ENCODE measurements around the gene CCDC87.
"Not testable (repeated sequence)": the region's sequence is repeated elsewhere in the genome, so short reads cannot be mapped to it uniquely, and the experiment has no call there.

Gene CCDC87

GRCh38 chr11:66546368-66546965, 46.4 kb downstream of the CCDC87 start, which contains the start of gene ACTN3:
ACTN3 (plus strand) TSS chr11:66546903; CDS start chr11:66546938, 35 bp downstream.
- no peaks in the 10 kb centered on the region for H3K27me3 ChIP-seq
- H3K36me3 ChIP-seq: peaks cover 6 to 19% (median 16%) of the 10 kb centered on the region in 11 experiments; a peak in 19 of 22 replicates
- peaks cover 34 to 57% (median 47%) of the 10 kb centered on the region in 10 experiments for H3K4me1 ChIP-seq
- TF ChIP-seq Cebpa-rat (IDR thresholded peaks at IDR 0.05): no peak
- H3K27ac ChIP-seq: peak within 1 kb of the TSS; percentile 76 to 96 (median 92); a peak in 21 of 22 replicates
- no peaks in the 10 kb centered on the region for H3K9me3 ChIP-seq (replicated peaks in 1 of 11)
- H4K20me1 ChIP-seq: peaks cover 0 to 23% (median 0%) of the 10 kb centered on the region in 11 experiments; a peak in 3 of 22 replicates
- peak within 1 kb of the TSS; percentile 84 to 98 (median 94) for H3K4me3 ChIP-seq
- peak within 1 kb of the TSS; percentile 91 to 98 (median 94) for H3K9ac ChIP-seq
- peak within 1 kb of the TSS; percentile 82 to 99 (median 96) for H3K4me2 ChIP-seq

DNA sequence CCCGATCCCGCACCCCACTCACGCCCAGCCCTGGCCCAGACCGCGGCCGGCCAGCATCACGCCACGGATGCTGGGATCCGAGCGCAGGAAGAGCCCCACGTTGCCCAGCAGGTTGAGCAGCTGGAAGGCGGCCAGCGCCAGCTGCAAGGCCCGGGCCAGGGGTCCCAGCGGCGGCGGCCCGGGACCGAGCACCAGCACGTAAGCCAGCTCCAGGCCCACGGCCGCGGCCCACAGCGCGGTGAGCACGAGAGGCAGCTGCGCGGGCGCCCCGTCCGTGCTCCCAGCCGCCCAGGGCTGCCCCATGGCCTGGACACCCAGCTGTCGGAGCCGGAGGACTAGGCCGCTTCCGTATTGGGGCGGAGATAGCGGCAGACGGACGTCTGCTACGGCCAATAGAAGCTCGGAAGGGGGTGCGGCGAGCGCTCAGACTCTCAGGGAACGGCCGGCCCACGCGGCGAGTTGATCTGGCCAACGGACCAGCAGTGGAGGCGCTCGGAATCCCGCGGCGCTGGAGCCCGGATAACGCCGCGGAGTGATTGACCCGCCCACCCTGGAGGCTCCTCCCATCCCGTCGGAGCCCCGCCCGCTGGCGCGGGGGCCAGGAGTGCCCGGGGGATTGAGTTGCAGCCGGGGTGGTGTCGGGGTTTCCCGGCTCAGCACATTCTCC, 47.0 kb downstream of the CCDC87 start, which contains the start of gene ZDHHC24:
Gene ZDHHC24, minus strand, starts transcription at position 348 of the 667 bp plus-strand sequence. Its CDS starts 45 bp downstream, at position 303.
- H3K4me2 ChIP-seq: peak within 1 kb of the TSS; percentile 82 to 99 (median 96)
- H3K27me3 ChIP-seq: no peaks in the 10 kb centered on the region
- TF ChIP-seq Cebpa-rat (IDR thresholded peaks at IDR 0.05): no peak
- H3K9ac ChIP-seq: peak within 1 kb of the TSS; percentile 91 to 98 (median 94)
- H3K36me3 ChIP-seq: peaks cover 11 to 25% (median 22%) of the 10 kb centered on the region in 11 experiments; a peak in 19 of 22 replicates
- H4K20me1 ChIP-seq: peaks cover 0 to 23% (median 0%) of the 10 kb centered on the region in 11 experiments; a peak in 3 of 22 replicates
- H3K27ac ChIP-seq: peak within 1 kb of the TSS; percentile 76 to 96 (median 92); a peak in 21 of 22 replicates
- no peaks in the 10 kb centered on the region for H3K9me3 ChIP-seq (replicated peaks in 1 of 11)
- H3K4me1 ChIP-seq: peaks cover 34 to 57% (median 47%) of the 10 kb centered on the region in 10 experiments
- peak within 1 kb of the TSS; percentile 84 to 98 (median 94) for H3K4me3 ChIP-seq

- Histone ChIP-seq H3K36me3 (peaks cover 12 to 34% (median 29%) of the 10 kb centered on the region in 11 experiments; a peak in 21 of 22 replicates), H3K4me1 (peaks cover 34 to 57% (median 47%) of the 10 kb centered on the region in 10 experiments), H4K20me1 (peaks cover 0 to 23% (median 0%) of the 10 kb centered on the region in 11 experiments; a peak in 3 of 22 replicates), H3K27ac (peak overlapping the region; percentile 76 to 96 (median 92); a peak in 21 of 22 replicates), H3K9ac (peak overlapping the region; percentile 91 to 98 (median 94)), H3K4me3 (peak overlapping the region; percentile 84 to 98 (median 94)), H3K4me2 (peak overlapping the region; percentile 82 to 99 (median 96))
- H3K27me3 ChIP-seq; H3K9me3 ChIP-seq (replicated peaks in 1 of 11): not testable (repeated sequence)
Measured at GRCh38 chr11:66544952-66545351, 47.9 kb downstream of the CCDC87 start.

GRCh38 chr11:66543263-66544107, 49.4 kb downstream of the CCDC87 start:
- no peaks in the 10 kb centered on the region for H3K9me3 ChIP-seq (replicated peaks in 1 of 11)
- peak overlapping the region in 10 of 11 experiments; percentile 81 to 96 (median 92); a peak in 18 of 22 replicates for H3K27ac ChIP-seq
- peak overlapping the region; percentile 27 to 98 (median 94); a peak in 20 of 22 replicates for H3K9ac ChIP-seq
- H3K4me2 ChIP-seq: peak overlapping the region; percentile 82 to 99 (median 96)
- no peaks in the 10 kb centered on the region for H3K27me3 ChIP-seq
- H3K4me3 ChIP-seq: peak overlapping the region in 9 of 10 experiments; percentile 84 to 98 (median 93); a peak in 15 of 20 replicates
- H3K4me1 ChIP-seq: peaks cover 34 to 57% (median 47%) of the 10 kb centered on the region in 10 experiments
- peaks cover 0 to 30% (median 0%) of the 10 kb centered on the region in 11 experiments; a peak in 5 of 22 replicates for H4K20me1 ChIP-seq
- peaks cover 26 to 48% (median 44%) of the 10 kb centered on the region in 11 experiments for H3K36me3 ChIP-seq
- TF ChIP-seq Cebpa-rat (IDR thresholded peaks at IDR 0.05): no peak

DNA sequence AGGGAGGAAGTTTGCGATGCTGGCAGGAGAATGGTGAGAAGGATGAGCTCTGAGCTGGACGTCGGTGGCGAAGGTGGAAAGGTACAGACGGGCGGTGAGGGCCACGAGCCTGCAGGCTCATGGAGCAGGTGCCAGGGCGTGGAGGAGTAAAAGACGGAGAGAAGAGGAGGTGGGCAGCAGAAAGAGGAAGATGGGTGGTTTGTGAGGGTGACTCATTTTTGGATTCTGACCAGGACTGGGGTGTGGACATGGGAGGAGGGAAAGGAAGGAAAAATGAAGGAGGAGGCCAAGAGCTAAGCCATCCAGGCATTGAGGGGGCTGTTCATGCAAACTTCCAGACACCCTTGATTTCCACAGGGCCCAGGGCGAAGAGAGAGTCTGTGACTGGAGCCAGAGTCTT, 50.5 kb downstream of the CCDC87 start:
- peak overlapping the region in 9 of 11 experiments; percentile 82 to 99 (median 97); a peak in 14 of 22 replicates for H3K4me2 ChIP-seq
- TF ChIP-seq Cebpa-rat (IDR thresholded peaks at IDR 0.05): no peak
- peaks cover 32 to 59% (median 50%) of the 10 kb centered on the region in 11 experiments for H3K36me3 ChIP-seq
- peak overlapping the region in 10 of 11 experiments; percentile 10 to 98 (median 70); a peak in 13 of 22 replicates for H3K9ac ChIP-seq
- peaks cover 34 to 50% (median 46%) of the 10 kb centered on the region in 10 experiments for H3K4me1 ChIP-seq
- H3K4me3 ChIP-seq: no peak overlapping the region
- H3K27me3 ChIP-seq: no peaks in the 10 kb centered on the region
- H3K27ac ChIP-seq: peak overlapping the region in 5 of 11 experiments; percentile 25 to 95 (median 92); a peak in 3 of 22 replicates
- H4K20me1 ChIP-seq: peaks cover 0 to 30% (median 0%) of the 10 kb centered on the region in 11 experiments; a peak in 5 of 22 replicates
- no peaks in the 10 kb centered on the region for H3K9me3 ChIP-seq (replicated peaks in 1 of 11)

GRCh38 chr11:66541892-66542291, 51.0 kb downstream of the CCDC87 start:
- H3K27ac ChIP-seq: 0 out of 22 replicates have a peak overlapping the region, but pooled peaks of 2 of the 11 experiments have one; percentile 25 to 92
- H3K4me2 ChIP-seq: peak overlapping the region in 4 of 11 experiments; percentile 82 to 99 (median 95); a peak in 6 of 22 replicates
- peaks cover 0 to 30% (median 0%) of the 10 kb centered on the region in 11 experiments; a peak in 5 of 22 replicates for H4K20me1 ChIP-seq
- no peaks in the 10 kb centered on the region for H3K9me3 ChIP-seq (replicated peaks in 1 of 11)
- no peak for TF ChIP-seq Cebpa-rat (IDR thresholded peaks at IDR 0.05)
- peaks cover 36 to 63% (median 54%) of the 10 kb centered on the region in 11 experiments for H3K36me3 ChIP-seq
- peak overlapping the region in 9 of 11 experiments; percentile 10 to 98 (median 47); a peak in 5 of 22 replicates for H3K9ac ChIP-seq
- H3K4me1 ChIP-seq: peaks cover 34 to 46% (median 43%) of the 10 kb centered on the region in 10 experiments
- no peaks in the 10 kb centered on the region for H3K27me3 ChIP-seq
- no peak overlapping the region for H3K4me3 ChIP-seq

DNA sequence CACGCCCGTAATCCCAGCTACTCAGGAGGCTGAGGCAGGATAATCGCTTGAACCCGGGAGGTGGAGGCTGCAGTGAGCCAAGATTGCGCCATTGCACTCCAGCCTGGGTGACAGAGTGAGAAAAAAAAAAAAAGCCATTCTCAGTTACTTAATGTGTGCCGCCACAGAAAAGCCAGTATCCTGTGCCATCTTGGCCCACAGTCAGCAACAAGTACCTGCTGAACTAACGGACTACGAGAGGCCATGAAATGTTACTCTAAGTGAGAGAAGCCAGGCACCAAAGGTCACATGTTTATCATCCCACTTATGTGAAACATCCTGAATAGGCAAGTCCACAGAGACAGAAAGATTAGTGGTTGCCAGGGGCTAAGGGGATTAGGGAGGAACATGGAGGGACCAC, 52.3 kb downstream of the CCDC87 start:
- Histone ChIP-seq H3K4me1 (peaks cover 27 to 38% (median 36%) of the 10 kb centered on the region in 10 experiments), H4K20me1 (peaks cover 0 to 30% (median 0%) of the 10 kb centered on the region in 11 experiments; a peak in 5 of 22 replicates), H3K36me3 (peaks cover 49 to 76% (median 66%) of the 10 kb centered on the region in 11 experiments)
- H3K27ac ChIP-seq; H3K9me3 ChIP-seq (replicated peaks in 1 of 11); H3K4me3 ChIP-seq; H3K4me2 ChIP-seq; H3K9ac ChIP-seq; H3K27me3 ChIP-seq: not testable (repeated sequence)
